Small intestine (tissue), 7 donors: ENCODE measurements around the gene POLR1E. TPM values are rescaled to one million over a fixed set of nuclear protein-coding genes. Genes with fewer than 3 reads are reported as not detected.

Experiments used
- DNase-seq, 2 donors: peaks; one replicate each; pipeline versions ENCODE4 v3.0.0 to v3.0.0-alpha.2; 2013
- FAIRE-seq: peaks from 2 replicates; lab custom pipeline; 2012; peaks lifted over from hg19 to GRCh38; lab: Jason Lieb, UNC
- H3K27ac ChIP-seq, 3 donors: one replicate each; pipeline ENCODE4 v1.5.1; 2013; ENCODE audit warnings: low read length in 2 of 3, mild to moderate bottlenecking in 2 of 3, control low read depth in 1 of 3, inconsistent platforms in 1 of 3, low read depth in 1 of 3, moderate library complexity in 1 of 3
- H3K27me3 ChIP-seq, 3 donors: one replicate each; pipeline ENCODE4 v1.6.1; 2013; ENCODE audit warnings: low read length in 3 of 3, inconsistent platforms in 1 of 3; ENCODE audit not compliant: control insufficient read depth in 3 of 3, insufficient read depth in 3 of 3
- H3K36me3 ChIP-seq, 3 donors: one replicate each; pipeline ENCODE4 v1.6.1; 2013; ENCODE audit warnings: low read length in 3 of 3, inconsistent platforms in 1 of 3, low read depth in 1 of 3, mild to moderate bottlenecking in 1 of 3, moderate library complexity in 1 of 3; ENCODE audit not compliant: control insufficient read depth in 3 of 3, insufficient read depth in 2 of 3
- H3K4me1 ChIP-seq, 3 donors: one replicate each; pipeline ENCODE4 v1.6.1; 2013; ENCODE audit warnings: low read length in 2 of 3, inconsistent platforms in 1 of 3, low read depth in 1 of 3, mild to moderate bottlenecking in 1 of 3, moderate library complexity in 1 of 3; ENCODE audit not compliant: control insufficient read depth in 3 of 3, insufficient read depth in 2 of 3
- H3K4me3 ChIP-seq, 3 donors: one replicate each; pipeline ENCODE4 v1.5.1; 2013; ENCODE audit warnings: low read length in 3 of 3, control low read depth in 1 of 3, inconsistent platforms in 1 of 3, low read depth in 1 of 3, mild to moderate bottlenecking in 1 of 3, moderate library complexity in 1 of 3
- H3K9me3 ChIP-seq, 2 donors: one replicate each; pipeline ENCODE4 v1.6.1; 2013; ENCODE audit warnings: low read depth in 1 of 2, low read length in 1 of 2; ENCODE audit not compliant: control insufficient read depth in 2 of 2, insufficient read depth in 1 of 2
- WGBS, 3 donors: extraction: QIAGEN DNeasy Blood & Tissue Kit; methylation state at CpG; one replicate each; pipeline ENCODE4 v1.1.7; 2013; 5-methylcytosine and 5-hydroxymethylcytosine counted together
- polyA plus RNA-seq, 4 donors: library from polyadenylated mRNA; stranded (reverse) in 3 of 4; unstranded in 1 of 4; fragments of 200-250 nt in 3 of 4; fragments of 120-200 nt in 1 of 4; gene quantifications; one replicate each; pipeline versions ENCODE4 v1.2.1 to v1.2.3, GENCODE V29; 2013
- donor health status: healthy with polysubstance abuse.
- donor health status: control.
- donor health status: control.
- donor health status: Bipolar disorder and iron deficiency.
- donor health status: healthy.

POLR1E gene
- polyA plus RNA-seq, 4 donors, result 2.2 to 20.3 (median 11.2) TPM

- WGBS, 3 donors, result 85 to 98% (median 93%) methylated on average over 1 of the region's 1 CpG
- Histone ChIP-seq H3K9me3 (peaks cover 0 to 14% of the 10 kb centered on the region in 2 donors), H3K36me3 (peaks cover 2 to 17% (median 2%) of the 10 kb centered on the region in 3 donors), H3K27ac (no peak overlapping the region), H3K27me3 (no peaks in the 10 kb centered on the region), H3K4me3 (no peak overlapping the region), H3K4me1 (peaks cover 0 to 2% (median 0%) of the 10 kb centered on the region in 3 donors)
- no peak for DNase-seq
- no peak for FAIRE-seq
These were observed 31.9 kb upstream of the POLR1E start for GRCh38 chr9:37453827-37454226.

- no peak for DNase-seq
- Histone ChIP-seq H3K4me3 (no peak overlapping the region), H3K4me1 (peaks cover 0 to 2% (median 0%) of the 10 kb centered on the region in 3 donors), H3K36me3 (peaks cover 2 to 17% (median 2%) of the 10 kb centered on the region in 3 donors), H3K9me3 (peaks cover 0 to 14% of the 10 kb centered on the region in 2 donors), H3K27ac (no peak overlapping the region), H3K27me3 (no peaks in the 10 kb centered on the region)
- no peak for FAIRE-seq
These were observed 31.5 kb upstream of the POLR1E start for GRCh38 chr9:37454238-37454637.

GRCh38 chr9:37455884-37456647 is 29.7 kb upstream of the POLR1E start:
- Histone ChIP-seq H3K36me3 (peaks cover 0 to 22% (median 2%) of the 10 kb centered on the region in 3 donors), H3K27me3 (no peaks in the 10 kb centered on the region), H3K4me3 (no peak overlapping the region), H3K4me1 (peaks cover 0 to 2% (median 0%) of the 10 kb centered on the region in 3 donors), H3K27ac (no peak overlapping the region), H3K9me3 (peaks cover 0 to 14% of the 10 kb centered on the region in 2 donors)
- WGBS, 3 donors, result 81 to 83% (median 82%) methylated on average over 7 of the region's 7 CpGs
- DNase-seq (no peak), FAIRE-seq (no peak)

- H3K4me3 ChIP-seq, result no peak overlapping the region
- H3K27me3 ChIP-seq, result no peaks in the 10 kb centered on the region
- peaks cover 0 to 2% (median 0%) of the 10 kb centered on the region in 3 donors for H3K4me1 ChIP-seq
- H3K9me3 ChIP-seq, result peaks cover 0 to 14% of the 10 kb centered on the region in 2 donors
- FAIRE-seq, result no peak
- WGBS, 3 donors, result 78 to 90% (median 84%) methylated on average over 1 of the region's 1 CpG
- H3K36me3 ChIP-seq, result peaks cover 0 to 24% (median 2%) of the 10 kb centered on the region in 3 donors
- DNase-seq, result no peak
- no peak overlapping the region for H3K27ac ChIP-seq
These were observed 28.9 kb upstream of the POLR1E start for GRCh38 chr9:37456817-37457216.

- H3K9me3 ChIP-seq, result no peaks in the 10 kb centered on the region
- H3K27ac ChIP-seq, result no peak overlapping the region
- peaks cover 0 to 9% (median 4%) of the 10 kb centered on the region in 3 donors for H3K4me1 ChIP-seq
- H3K27me3 ChIP-seq, result no peaks in the 10 kb centered on the region
- FAIRE-seq (no peak), DNase-seq (no peak)
- peak overlapping the region in 2 of 3 donors; percentile 81 to 94 for H3K4me3 ChIP-seq
- H3K36me3 ChIP-seq, result peaks cover 0 to 10% (median 0%) of the 10 kb centered on the region in 3 donors
- 20 to 28% (median 26%) methylated on average over 3 of the region's 3 CpGs for WGBS, 3 donors
These were observed 21.7 kb upstream of the POLR1E start for GRCh38 chr9:37464006-37464405.

- 0% methylated on average over 37 to 47 of the region's 47 CpGs for WGBS, 3 donors
- peaks cover 0 to 9% (median 4%) of the 10 kb centered on the region in 3 donors for H3K4me1 ChIP-seq
- peak overlapping the region; percentile 75 to 98 (median 98) for H3K27ac ChIP-seq
- peaks cover 0 to 10% (median 0%) of the 10 kb centered on the region in 3 donors for H3K36me3 ChIP-seq
- H3K27me3 ChIP-seq, result no peaks in the 10 kb centered on the region
- no peak for FAIRE-seq
- DNase-seq, result peak; percentile 76 to 91
- peak overlapping the region; percentile 75 to 94 (median 81) for H3K4me3 ChIP-seq
- H3K9me3 ChIP-seq, result no peaks in the 10 kb centered on the region
These were observed 21.1 kb upstream of the POLR1E start for GRCh38 chr9:37464426-37465248.

DNA sequence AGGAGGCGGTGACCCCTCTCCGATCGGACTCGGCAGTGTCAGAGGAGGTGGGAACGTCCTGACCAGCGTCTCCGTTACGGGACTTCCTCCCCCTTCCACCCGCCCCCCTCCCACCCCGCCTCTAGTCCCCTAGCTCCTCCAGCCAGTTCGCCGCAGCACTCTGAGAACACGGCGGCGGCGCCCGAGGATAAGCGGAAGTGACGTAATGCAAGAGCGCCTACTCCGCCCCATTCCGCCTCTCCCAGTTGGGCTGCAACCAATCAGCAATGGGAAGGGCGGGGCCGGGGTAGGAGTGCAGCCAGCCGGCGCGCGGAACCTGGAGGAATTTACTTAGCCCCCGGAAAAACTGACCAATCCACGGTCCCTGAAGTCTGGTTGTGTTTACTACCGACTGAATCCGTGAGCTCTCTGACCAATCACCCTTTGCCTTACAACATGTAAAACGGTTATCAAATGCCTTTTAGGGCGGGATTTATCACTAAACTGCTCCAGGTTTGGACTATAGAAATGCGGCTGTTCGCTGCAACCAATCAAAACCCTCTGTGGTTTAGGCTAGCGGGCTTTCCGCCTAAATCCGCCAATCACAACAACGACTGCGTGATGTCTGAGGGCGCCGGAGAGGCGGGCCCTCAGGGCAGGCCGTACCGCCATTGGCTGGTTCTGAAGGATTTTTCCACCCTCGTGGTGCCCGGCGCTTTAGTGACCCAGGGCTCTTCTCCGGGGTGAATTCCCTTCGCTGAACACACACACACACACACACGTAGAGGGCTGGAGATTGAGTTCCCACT is 20.3 kb upstream of the POLR1E start, which contains the start of gene ZBTB5:
TSS of gene ZBTB5 (minus strand) at position 202 of the 788 bp plus-strand sequence. CDS start 22,899 bp downstream, outside the sequence.
- no peaks in the 10 kb centered on the region for H3K9me3 ChIP-seq
- H3K36me3 ChIP-seq, result peaks cover 0 to 5% (median 0%) of the 10 kb centered on the region in 3 donors
- H3K27me3 ChIP-seq, result no peaks in the 10 kb centered on the region
- H3K4me3 ChIP-seq, result peak within 1 kb of the TSS; percentile 75 to 94 (median 81)
- peaks cover 0 to 9% (median 4%) of the 10 kb centered on the region in 3 donors for H3K4me1 ChIP-seq
- peak; percentile 84 for FAIRE-seq
- peak; percentile 99 to 100 for DNase-seq
- WGBS, 3 donors, result 0 to 1% (median 0%) methylated on average over 46 to 52 of the region's 52 CpGs
- peak within 1 kb of the TSS; percentile 75 to 98 (median 98) for H3K27ac ChIP-seq
